Measurements from ENCODE around the gene STK38.

DNA sequence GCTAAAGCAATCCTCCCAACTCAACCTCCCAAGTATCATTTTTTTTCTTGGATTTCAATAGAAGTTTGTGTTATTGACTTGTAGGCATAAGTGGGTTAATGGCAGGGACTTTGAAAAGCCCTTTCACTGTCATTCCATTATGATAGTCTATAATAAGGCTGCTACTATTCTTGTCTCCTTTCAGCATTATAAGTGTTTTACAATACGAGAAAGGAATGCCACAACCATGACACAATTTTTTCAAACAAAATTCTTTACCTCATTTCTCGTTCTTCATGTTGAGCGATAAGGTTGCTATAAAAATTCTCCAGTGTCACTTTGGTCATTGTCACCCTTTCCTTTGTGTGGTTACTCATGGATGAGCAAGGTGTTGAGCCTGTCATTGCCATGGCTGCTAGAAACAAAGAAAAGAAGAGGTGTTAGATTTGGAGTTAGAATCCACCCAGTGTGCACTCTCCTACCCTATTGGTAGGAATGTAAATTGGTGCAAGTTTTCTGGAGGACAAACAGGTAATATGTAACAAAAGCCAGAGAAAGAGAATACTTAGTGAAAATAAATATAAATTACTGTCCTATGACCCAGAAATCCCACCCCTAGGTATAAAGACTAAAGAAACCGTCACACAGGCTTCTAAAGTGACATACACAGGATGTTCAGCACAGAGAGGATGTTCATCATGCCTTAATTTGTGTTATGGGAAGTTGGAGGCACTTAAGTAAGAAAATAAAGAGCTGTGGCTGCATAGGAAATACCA lies 7.3 kb downstream of the STK38 start:
- TF ChIP-seq, protein P1, sequence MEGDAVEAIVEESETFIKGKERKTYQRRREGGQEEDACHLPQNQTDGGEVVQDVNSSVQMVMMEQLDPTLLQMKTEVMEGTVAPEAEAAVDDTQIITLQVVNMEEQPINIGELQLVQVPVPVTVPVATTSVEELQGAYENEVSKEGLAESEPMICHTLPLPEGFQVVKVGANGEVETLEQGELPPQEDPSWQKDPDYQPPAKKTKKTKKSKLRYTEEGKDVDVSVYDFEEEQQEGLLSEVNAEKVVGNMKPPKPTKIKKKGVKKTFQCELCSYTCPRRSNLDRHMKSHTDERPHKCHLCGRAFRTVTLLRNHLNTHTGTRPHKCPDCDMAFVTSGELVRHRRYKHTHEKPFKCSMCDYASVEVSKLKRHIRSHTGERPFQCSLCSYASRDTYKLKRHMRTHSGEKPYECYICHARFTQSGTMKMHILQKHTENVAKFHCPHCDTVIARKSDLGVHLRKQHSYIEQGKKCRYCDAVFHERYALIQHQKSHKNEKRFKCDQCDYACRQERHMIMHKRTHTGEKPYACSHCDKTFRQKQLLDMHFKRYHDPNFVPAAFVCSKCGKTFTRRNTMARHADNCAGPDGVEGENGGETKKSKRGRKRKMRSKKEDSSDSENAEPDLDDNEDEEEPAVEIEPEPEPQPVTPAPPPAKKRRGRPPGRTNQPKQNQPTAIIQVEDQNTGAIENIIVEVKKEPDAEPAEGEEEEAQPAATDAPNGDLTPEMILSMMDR (conservative IDR thresholded peaks at IDR 0.05; ENCODE audit: low read depth, low read length) = no peak
- TF ChIP-seq EZH2 (IDR thresholded peaks at IDR 0.05; ENCODE audit: borderline replicate concordance, low read depth, low read length, poor library complexity, severe bottlenecking) = no peak

Data from A673 (cell line).